HG02798 (cell line): Measurements from ENCODE around the gene MMS22L.
"Not testable (repeated sequence)": the region's sequence is repeated elsewhere in the genome, so short reads cannot be mapped to it uniquely, and the experiment has no call there.

Experiments
- ATAC-seq: cut with Tn5 transposase; IDR thresholded peaks from one replicate; pipeline ENCODE4 v1.9.1; 2021; ENCODE audit warnings: mild to moderate bottlenecking; ENCODE audit not compliant: unreplicated experiment, poor library complexity

Gene MMS22L

GRCh38 chr6:97240222-97240621 lies 42.8 kb downstream of the MMS22L start:
- ATAC-seq = no peak

- no peak for ATAC-seq
Measured at GRCh38 chr6:97231911-97232310, 51.1 kb downstream of the MMS22L start.

GRCh38 chr6:97222903-97223302 lies 60.1 kb downstream of the MMS22L start:
- no peak for ATAC-seq

GRCh38 chr6:97218912-97219311 lies 64.1 kb downstream of the MMS22L start:
- no peak for ATAC-seq

GRCh38 chr6:97215157-97215769 lies 67.8 kb downstream of the MMS22L start:
- ATAC-seq = peak; percentile 40

- no peak for ATAC-seq
Measured at GRCh38 chr6:97214671-97215070, 68.3 kb downstream of the MMS22L start.

- ATAC-seq = no peak
Measured at GRCh38 chr6:97207383-97207782, 75.6 kb downstream of the MMS22L start.

- no peak for ATAC-seq
Measured at GRCh38 chr6:97205966-97206365, 77.0 kb downstream of the MMS22L start.

GRCh38 chr6:97203343-97203742 lies 79.7 kb downstream of the MMS22L start:
- no peak for ATAC-seq

- ATAC-seq = no peak
Measured at GRCh38 chr6:97198046-97198565, 84.9 kb downstream of the MMS22L start.

GRCh38 chr6:97195117-97195516 lies 87.9 kb downstream of the MMS22L start:
- ATAC-seq = no peak

- ATAC-seq = no peak
Measured at GRCh38 chr6:97189767-97190166, 93.2 kb downstream of the MMS22L start.

GRCh38 chr6:97187951-97188350 lies 95.1 kb downstream of the MMS22L start:
- no peak for ATAC-seq

- peak; percentile 95 for ATAC-seq
Measured at GRCh38 chr6:97186416-97186999, 96.5 kb downstream of the MMS22L start.

- ATAC-seq = no peak
Measured at GRCh38 chr6:97177905-97178304, 105.1 kb downstream of the MMS22L start.

- no peak for ATAC-seq
Measured at GRCh38 chr6:97176468-97176867, 106.5 kb downstream of the MMS22L start.

- ATAC-seq = no peak
Measured at GRCh38 chr6:97175806-97176205, 107.2 kb downstream of the MMS22L start.

- no peak for ATAC-seq
Measured at GRCh38 chr6:97174471-97174870, 108.5 kb downstream of the MMS22L start.

GRCh38 chr6:97160280-97160679 lies 122.7 kb downstream of the MMS22L start:
- ATAC-seq = no peak

GRCh38 chr6:97155447-97155846 lies 127.6 kb downstream of the MMS22L start:
- not testable (repeated sequence) for ATAC-seq

GRCh38 chr6:97154015-97154414 lies 129.0 kb downstream of the MMS22L start:
- ATAC-seq = no peak

GRCh38 chr6:97151601-97152000 lies 131.4 kb downstream of the MMS22L start:
- ATAC-seq = no peak
